ENCODE results near the gene CRYBB2. TPM values are rescaled to one million over a fixed set of nuclear protein-coding genes. Genes with fewer than 3 reads are reported as not detected.

The CRYBB2 gene, protein sequence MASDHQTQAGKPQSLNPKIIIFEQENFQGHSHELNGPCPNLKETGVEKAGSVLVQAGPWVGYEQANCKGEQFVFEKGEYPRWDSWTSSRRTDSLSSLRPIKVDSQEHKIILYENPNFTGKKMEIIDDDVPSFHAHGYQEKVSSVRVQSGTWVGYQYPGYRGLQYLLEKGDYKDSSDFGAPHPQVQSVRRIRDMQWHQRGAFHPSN
- not detected in 2 replicates for total RNA-seq

DNA sequence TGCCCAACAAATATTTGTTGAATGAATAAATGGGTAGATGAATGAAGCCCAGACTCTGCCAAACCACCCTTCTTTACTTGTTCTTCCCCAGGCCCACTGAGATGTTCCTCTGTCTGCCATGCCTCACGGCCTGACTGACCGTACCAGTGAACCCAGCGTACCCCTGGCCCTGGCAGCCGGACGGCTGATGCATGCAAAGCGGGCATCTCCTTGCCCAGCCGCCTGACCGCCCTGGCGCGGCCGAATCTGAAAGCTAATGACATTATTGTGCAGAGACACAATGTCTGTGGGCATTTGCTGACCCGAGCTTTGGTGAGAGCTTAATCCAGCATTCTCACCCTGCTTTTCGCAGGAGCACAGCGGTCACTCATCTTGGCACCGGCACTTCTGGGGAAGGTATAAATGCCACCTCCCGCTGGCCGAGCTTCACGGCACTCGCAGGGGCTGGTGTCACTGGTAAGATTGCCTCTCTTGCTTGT lies at the start of gene CRYBB2:
Gene CRYBB2 (plus strand): TSS at position 429 of the 479 bp plus-strand sequence. CDS start 1,791 bp downstream, outside the sequence.

DNA sequence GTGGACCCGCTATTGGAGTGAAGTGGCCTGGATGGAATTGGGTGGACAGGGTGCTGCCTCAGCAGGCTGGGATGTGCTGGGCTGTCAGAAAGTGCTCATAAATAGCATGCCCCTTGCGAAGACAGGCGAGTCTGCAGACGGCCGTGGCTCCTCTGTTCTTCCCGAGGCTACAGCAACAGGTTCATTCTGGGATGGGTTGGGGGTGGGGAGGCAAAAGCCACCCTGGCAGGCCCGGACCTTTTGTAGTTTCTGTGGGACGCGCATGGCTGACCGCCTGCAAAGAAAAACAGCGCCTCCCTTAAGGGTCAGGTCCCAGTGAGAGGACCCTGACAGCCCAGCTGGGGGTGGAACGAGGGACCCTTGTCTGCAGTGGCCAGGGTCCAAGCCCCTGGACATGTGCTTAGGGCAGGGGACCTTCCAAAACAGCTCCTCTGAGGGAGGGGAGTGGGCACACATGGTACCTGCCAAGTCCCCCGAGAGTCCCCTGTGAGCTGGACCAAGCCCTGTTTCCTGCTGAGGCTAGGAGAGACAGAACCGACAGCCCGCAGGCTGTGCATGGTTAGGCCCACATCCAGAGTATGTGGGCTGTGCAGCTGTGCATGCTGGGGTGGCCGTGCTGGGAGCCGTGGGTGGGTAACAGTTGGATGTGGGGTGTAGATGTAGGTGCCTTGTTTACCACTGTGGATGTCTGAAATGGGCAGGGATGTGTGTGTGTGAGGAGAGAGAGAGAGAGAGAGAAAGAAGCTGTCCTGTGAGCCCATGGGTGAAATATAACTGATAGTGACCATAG lies 19.5 kb upstream of the CRYBB2 start, which contains the start of gene CRYBB3:
Gene CRYBB3 (plus strand): TSS at position 128 of the 790 bp plus-strand sequence. CDS start 1,539 bp downstream, outside the sequence.

Other genes starting within 250 kb of the CRYBB2 start
- gene CRYBB3, start 19.8 kb upstream of the CRYBB2 start, total RNA-seq: not detected in 2 replicates